Activated T-helper 1 cell treated with anti-CD3 and anti-CD28 coated beads, Interleukin-12 subunit alpha, Interleukin-12 subunit beta, Interleukin-2, Interleukin-4 antibody, amounts not matched to agents 30 ng/mL and 10 ng/mL and 1 ng/mL, durations not matched to agents 14 hours and 24 hours and 36 hours (primary cell): ENCODE measurements around the gene SAPCD2. TPM values are rescaled to one million over a fixed set of nuclear protein-coding genes. Genes with fewer than 3 reads are reported as not detected.
A peak's percentile ranks its signal among the peaks of the same experiment; 100 is the strongest.

ENCODE experiments used
- DNase-seq: peaks from one replicate; pipeline ENCODE4 v3.0.0; 2021; ENCODE audit warnings: low spot score
- H3K27ac Mint-ChIP-seq: one replicate; pipeline ENCODE4 v1.8.0; 2021; ENCODE audit warnings: mild to moderate bottlenecking, mixed read lengths
- H3K27me3 Mint-ChIP-seq: one replicate; pipeline ENCODE4 v1.8.0; 2022; ENCODE audit warnings: mild to moderate bottlenecking, moderate library complexity, mixed read lengths; ENCODE audit not compliant: insufficient read depth
- H3K36me3 Mint-ChIP-seq: one replicate; pipeline ENCODE4 v1.8.0; 2021; ENCODE audit warnings: low read depth, mixed read lengths
- H3K4me1 Mint-ChIP-seq: one replicate; pipeline ENCODE4 v1.8.0; 2021; ENCODE audit warnings: low read depth, mixed read lengths
- H3K4me3 Mint-ChIP-seq: one replicate; pipeline ENCODE4 v1.8.0; 2021; ENCODE audit warnings: mild to moderate bottlenecking, moderate library complexity, mixed read lengths
- H3K9me3 Mint-ChIP-seq: one replicate; pipeline ENCODE4 v1.8.0; 2021; ENCODE audit warnings: mixed read lengths
- intact Hi-C: fragments of 100-400 bp; cut with micrococcal nuclease; formaldehyde crosslinking; loops from one replicate; pipeline ENCODE4 v1.15.1; 2024
- total RNA-seq: library from RNA; stranded (reverse); gene quantifications from 2 replicates; pipeline ENCODE4 v1.2.3, GENCODE V29; 2022

Gene SAPCD2
- total RNA-seq, 1 donor from 2014 or later, result 25.1 TPM

DNA sequence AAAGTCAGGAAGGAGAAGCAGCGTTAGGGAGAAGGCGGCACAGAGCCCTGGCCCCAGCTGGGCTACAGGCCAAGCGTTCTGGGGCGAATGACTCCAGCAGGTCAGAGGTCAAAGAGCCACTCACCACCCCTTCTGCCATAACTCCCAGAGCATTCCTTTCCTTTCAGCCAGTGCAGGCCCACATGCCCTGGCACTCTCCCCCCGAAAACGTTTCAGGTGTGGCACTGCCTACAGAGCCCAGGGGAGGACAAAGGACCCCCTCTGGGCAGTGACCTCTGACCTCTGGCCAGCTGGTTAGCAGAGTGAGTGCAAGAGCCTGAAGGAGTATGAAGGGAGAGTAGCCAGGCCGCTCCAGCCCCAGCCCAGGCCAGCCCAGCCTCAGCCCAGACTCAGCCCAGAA, 47.2 kb downstream of the SAPCD2 start:
- Mint-ChIP-seq H3K9me3 (no peaks in the 10 kb centered on the region), H3K4me1 (no peaks in the 10 kb centered on the region), H3K27ac (no peak overlapping the region), H3K27me3 (no peaks in the 10 kb centered on the region), H3K4me3 (no peak overlapping the region), H3K36me3 (no peaks in the 10 kb centered on the region)
- intact Hi-C loops, result loop anchor here (5.0 to 10.0 kb wide), 3 partner anchors 132 to 538 kb away; partner anchors contain the start of gene SEC16A
- DNase-seq, result no peak

DNA sequence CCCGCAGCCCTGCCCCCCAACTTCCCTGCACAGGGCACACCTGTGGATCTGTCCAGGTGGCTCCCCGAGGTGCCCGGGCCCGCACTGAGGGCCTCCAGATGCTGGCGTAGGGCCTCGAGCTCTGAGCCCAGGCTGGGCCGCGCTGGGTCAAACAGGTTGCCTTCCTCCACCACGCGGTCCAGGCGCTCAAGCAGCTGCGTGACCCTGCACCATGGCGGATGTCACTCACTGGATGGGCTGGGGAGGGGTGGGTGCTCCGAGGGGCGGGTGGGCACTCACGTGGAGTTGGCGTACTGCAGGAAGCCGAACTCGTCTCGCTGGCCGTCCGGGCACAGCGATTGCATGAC, 47.7 kb downstream of the SAPCD2 start:
- no peak overlapping the region for H3K27ac Mint-ChIP-seq
- no peaks in the 10 kb centered on the region for H3K9me3 Mint-ChIP-seq
- H3K36me3 Mint-ChIP-seq, result no peaks in the 10 kb centered on the region
- no peaks in the 10 kb centered on the region for H3K27me3 Mint-ChIP-seq
- no peak for DNase-seq
- intact Hi-C loops, result loop anchor here (1.0 to 10.0 kb wide), 7 partner anchors 30 to 538 kb away; partner anchors contain the start of genes EDF1, PAXX, SEC16A and TMEM141
- H3K4me1 Mint-ChIP-seq, result no peaks in the 10 kb centered on the region
- H3K4me3 Mint-ChIP-seq, result no peak overlapping the region

DNA sequence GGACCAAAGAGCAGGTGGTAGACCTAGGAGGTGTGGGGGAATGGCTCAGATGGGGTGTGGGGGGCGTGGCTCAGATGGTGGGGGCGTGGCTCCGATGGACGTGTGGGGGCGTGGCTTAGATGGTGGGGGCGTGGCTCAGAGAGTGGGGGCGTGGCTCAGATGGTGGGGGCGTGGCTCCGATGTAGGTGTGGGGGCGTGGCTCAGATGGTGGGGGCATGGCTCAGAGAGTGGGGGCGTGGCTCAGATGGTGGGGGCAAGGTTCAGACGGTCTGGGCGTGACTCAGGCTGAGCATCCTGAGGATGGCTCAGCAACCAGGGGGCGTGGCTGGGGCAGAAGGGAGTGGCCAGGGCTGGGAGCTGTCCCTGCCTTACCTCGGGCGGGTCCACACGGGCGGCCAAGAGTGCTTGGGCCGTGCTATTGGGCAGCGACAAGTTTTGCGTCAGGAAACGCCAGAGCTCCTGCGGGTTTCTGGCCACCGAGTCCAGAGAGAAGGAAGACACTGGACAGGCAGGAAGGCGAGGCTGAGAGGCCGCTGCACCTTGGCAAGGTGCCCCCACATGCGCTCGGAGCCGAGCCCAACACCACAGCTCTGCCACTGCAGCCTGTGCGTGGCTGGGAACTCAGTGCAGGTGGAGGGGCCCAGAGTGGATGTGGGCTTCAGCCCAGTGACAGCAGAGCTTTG, 48.2 kb downstream of the SAPCD2 start:
- Mint-ChIP-seq H3K4me1 (no peaks in the 10 kb centered on the region), H3K9me3 (no peaks in the 10 kb centered on the region), H3K27ac (peak overlapping the region; percentile 29), H3K4me3 (no peak overlapping the region), H3K27me3 (no peaks in the 10 kb centered on the region), H3K36me3 (no peaks in the 10 kb centered on the region)
- DNase-seq, result peak; percentile 64
- intact Hi-C loops, result loop anchor here (1.0 to 10.0 kb wide), 7 partner anchors 30 to 537 kb away; partner anchors contain the start of genes EDF1, PAXX, SEC16A and TMEM141

DNA sequence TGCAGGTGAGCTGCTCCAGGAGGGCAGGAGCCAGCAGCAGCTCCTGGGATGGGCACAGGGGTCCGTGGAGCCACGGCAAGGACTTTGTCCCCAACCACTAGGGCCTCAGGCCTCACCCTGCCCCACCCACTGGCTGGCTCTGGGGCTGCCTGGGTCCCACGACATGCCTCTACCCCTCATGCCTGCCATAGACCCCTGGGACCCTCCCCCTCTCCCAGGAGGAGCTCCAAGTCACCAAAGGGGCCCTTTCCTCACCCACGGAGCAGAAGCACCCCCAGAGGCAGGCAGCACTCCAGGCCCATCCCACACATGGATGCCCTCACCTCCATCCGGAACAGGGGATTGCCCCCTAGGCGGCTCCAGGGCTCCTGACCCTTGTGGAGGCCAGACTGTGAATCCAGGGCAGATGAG, 48.8 kb downstream of the SAPCD2 start:
- H3K4me1 Mint-ChIP-seq, result no peaks in the 10 kb centered on the region
- intact Hi-C loops, result loop anchor here (5.0 to 10.0 kb wide), 3 partner anchors 133 to 537 kb away; partner anchors contain the start of gene SEC16A
- DNase-seq, result no peak
- no peaks in the 10 kb centered on the region for H3K9me3 Mint-ChIP-seq
- H3K27ac Mint-ChIP-seq, result peak overlapping the region; percentile 29
- H3K4me3 Mint-ChIP-seq, result no peak overlapping the region
- no peaks in the 10 kb centered on the region for H3K36me3 Mint-ChIP-seq
- H3K27me3 Mint-ChIP-seq, result no peaks in the 10 kb centered on the region

DNA sequence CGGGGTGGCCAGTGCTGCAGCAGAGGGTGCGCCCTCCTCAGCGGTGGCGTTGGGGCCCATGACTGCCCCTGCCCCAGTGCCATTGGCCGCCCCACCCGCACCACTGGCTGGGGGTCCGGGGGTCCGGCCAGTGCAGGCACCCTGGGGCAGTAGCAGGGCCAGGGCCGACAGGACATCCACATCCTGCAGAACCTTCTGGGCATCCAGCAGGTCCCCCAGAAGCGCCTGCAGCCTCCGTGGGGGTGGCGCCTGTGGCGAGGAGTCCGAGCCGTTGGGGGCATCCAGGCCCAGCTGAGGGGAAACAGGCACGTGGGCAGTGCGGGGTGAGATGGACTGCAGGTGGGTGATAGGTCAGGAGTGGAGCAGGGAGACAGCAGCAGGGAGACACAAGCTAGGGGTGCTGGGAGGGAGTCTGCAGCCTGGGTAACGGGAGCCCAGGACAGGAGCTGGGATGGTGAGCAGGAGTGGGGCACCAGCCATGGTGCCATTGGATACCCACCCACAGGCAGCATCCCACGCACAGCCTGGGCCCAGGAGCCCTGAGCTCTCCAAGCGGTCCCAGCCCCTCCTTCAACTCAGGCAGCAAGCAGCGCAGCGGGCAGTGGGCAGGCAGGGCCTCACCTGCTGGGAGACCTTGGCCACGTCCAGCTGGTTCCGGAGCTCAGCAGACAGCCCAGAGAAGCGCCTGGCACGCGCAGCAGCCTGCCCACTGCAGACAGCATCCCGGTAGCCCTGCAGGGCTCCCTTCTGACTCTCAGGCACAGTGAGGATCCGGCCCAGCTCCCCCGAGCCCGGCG, 49.4 kb downstream of the SAPCD2 start:
- no peaks in the 10 kb centered on the region for H3K9me3 Mint-ChIP-seq
- H3K4me1 Mint-ChIP-seq, result no peaks in the 10 kb centered on the region
- no peaks in the 10 kb centered on the region for H3K27me3 Mint-ChIP-seq
- no peaks in the 10 kb centered on the region for H3K36me3 Mint-ChIP-seq
- no peak overlapping the region for H3K27ac Mint-ChIP-seq
- no peak for DNase-seq
- no peak overlapping the region for H3K4me3 Mint-ChIP-seq
- intact Hi-C loops, result loop anchor here (5.0 to 10.0 kb wide), 3 partner anchors 134 to 536 kb away; partner anchors contain the start of gene SEC16A

DNA sequence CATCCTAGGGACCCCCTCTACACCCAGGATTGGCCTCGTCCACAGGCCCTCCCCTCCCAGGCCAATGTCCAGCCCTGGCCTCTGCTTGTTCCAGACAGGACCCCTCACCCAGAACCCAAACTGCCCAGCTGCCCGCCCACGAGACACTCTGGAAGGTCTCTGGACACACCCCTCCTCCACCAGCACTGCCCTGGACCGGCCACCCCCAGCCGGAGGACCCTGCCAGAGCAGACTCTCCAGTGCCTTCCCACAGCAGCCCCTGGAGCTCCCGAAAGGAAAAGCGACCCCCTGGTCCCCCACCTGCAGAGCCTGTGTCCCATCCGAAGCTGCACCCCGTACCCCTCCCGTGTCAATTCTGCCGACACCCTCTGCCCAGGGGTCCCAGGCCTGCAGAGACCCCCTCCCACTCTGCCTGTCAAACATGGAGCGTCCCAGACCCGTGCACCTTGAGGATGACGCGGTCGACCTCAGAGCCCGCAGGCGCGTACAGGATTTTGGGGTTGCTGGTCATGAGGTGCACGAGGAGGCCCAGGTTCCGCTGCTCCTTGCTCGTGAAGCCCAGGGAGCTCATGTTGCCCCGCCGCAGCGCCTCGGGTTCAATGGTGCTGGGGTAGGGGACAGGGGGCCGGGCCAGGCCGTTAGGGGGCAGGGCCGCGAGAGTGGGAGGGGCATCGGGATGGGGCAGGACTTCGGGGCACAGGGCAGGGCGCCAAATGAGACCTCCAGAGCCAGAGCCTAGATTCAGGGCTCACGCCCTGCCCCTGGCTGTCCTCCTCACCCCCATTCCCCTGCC, 50.3 kb downstream of the SAPCD2 start:
- Mint-ChIP-seq H3K27ac (no peak overlapping the region), H3K36me3 (no peaks in the 10 kb centered on the region), H3K27me3 (no peaks in the 10 kb centered on the region), H3K9me3 (no peaks in the 10 kb centered on the region), H3K4me3 (no peak overlapping the region), H3K4me1 (no peaks in the 10 kb centered on the region)
- no peak for DNase-seq
- intact Hi-C loops, result loop anchor here (5.0 to 10.0 kb wide), 3 partner anchors 135 to 535 kb away; partner anchors contain the start of gene SEC16A

DNA sequence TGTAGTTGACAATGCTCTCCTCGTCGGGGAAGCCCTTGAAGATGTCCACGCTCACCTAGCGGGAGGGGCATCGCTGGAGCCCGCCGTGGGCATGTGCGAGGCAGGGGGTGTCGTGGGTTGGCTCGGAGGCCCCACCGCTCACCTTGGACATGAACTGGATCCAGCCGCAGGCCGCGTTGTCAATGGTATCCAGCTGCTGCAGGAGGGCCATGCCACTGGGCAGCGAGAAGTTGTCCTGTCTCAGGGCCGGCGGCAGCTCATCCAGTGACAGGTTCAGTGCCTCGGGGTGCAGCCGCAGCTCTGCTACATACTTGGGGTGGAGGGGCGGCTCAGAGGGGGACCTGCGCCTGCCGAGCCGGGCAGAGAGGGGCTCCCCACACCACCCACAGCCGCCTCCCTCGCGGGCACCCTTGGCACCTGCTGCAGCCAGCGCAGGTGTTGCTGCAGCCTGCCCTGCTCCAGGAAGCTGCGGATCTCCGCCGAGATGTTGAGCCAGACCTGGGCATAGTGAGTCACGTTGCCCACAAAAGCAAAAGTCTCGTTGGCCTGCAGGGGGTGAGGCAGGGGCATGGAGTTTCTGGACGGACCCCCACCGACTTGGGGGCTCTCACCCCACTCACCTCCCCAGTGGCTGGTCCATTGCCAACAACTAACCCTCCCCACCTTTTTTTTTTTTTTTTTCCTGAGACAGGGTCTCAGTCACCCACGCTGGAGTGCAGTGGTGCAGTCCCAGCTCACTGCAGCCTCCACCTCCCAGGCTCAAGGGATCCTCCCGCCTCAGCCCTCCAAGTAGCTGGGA, 51.4 kb downstream of the SAPCD2 start:
- intact Hi-C loops, result no loop called here
- no peak overlapping the region for H3K4me3 Mint-ChIP-seq
- no peak for DNase-seq
- no peaks in the 10 kb centered on the region for H3K36me3 Mint-ChIP-seq
- H3K4me1 Mint-ChIP-seq, result no peaks in the 10 kb centered on the region
- H3K27ac Mint-ChIP-seq, result peak overlapping the region; percentile 53
- no peaks in the 10 kb centered on the region for H3K9me3 Mint-ChIP-seq
- no peaks in the 10 kb centered on the region for H3K27me3 Mint-ChIP-seq

DNA sequence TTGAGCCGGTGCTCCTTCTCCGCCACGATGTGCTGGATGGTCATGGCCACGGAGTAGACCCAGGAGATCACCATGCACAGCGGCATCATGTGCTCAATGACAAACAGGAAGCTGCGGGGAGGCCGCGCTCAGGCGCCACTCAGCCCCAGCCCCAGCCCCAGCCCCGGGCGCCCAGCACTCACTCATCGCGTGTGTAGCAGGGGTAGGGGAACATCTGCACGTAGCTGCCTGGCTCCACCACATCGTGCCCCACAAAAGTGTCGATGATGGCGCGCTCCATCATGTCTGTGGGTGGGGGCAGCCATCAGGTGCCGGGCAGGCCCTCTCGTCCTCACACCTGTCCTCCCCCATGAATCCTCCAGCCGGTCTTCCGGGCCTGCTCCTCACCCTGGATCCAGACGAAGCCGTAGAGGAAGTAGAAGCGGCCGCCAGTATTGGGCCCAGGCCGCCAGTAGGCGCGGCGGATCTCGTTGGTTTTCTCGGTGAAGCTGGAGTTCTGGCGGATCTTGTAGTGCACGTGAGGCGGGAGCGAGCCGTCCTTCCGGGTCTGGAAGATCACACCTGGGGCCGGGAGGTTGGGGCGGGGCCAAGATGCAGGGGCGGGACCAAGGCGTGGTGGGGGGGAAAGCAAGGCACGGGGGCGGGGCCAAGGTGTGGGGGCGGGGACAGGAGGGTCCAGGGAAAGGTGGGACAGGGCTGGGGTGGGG, 52.4 kb downstream of the SAPCD2 start:
- H3K27me3 Mint-ChIP-seq, result no peaks in the 10 kb centered on the region
- H3K4me1 Mint-ChIP-seq, result no peaks in the 10 kb centered on the region
- no peak for DNase-seq
- intact Hi-C loops, result no loop called here
- H3K4me3 Mint-ChIP-seq, result no peak overlapping the region
- no peak overlapping the region for H3K27ac Mint-ChIP-seq
- H3K36me3 Mint-ChIP-seq, result no peaks in the 10 kb centered on the region
- no peaks in the 10 kb centered on the region for H3K9me3 Mint-ChIP-seq

DNA sequence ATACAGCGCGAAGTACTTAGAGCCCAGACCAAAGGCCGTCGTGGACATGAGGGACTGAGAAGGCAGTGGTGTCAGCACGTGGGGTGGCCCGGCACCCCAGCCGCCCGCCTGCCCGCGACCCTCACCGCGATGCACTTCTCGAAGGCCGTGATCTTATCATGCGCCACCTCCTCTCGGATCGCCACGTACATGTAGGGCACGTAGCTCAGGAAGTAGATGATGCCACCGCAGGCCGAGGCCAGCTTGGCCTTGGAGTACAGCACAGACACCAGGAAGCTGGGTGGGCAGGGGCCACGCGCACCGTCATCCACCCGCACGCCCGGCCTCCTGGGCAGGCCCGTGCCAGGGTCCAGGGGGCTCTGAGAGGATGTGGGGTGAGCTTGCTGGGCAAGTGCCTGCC, 53.3 kb downstream of the SAPCD2 start:
- intact Hi-C loops, result no loop called here
- Mint-ChIP-seq H3K9me3 (no peaks in the 10 kb centered on the region), H3K4me1 (no peaks in the 10 kb centered on the region), H3K4me3 (no peak overlapping the region), H3K27me3 (no peaks in the 10 kb centered on the region), H3K36me3 (no peaks in the 10 kb centered on the region), H3K27ac (no peak overlapping the region)
- no peak for DNase-seq

DNA sequence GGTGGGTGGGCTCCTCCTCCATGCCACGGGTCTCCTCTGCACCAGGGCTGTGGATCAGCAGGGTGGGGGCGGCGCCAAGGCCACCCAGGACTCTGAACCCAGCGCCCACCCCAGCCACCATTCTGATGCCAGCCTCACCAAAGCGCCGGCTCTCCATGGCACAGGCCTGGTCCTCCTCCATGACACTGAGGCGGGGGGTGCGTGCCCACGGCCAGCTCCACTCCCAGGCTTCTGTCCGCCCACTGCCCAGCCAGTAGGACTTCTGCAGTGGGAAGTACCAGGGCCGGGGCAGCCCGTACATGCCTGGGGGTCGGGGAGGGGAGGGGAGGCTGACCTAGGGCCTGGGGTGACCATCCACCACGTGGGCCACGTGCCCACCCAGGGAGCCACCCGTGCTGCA, 53.9 kb downstream of the SAPCD2 start:
- H3K27me3 Mint-ChIP-seq, result no peaks in the 10 kb centered on the region
- no peaks in the 10 kb centered on the region for H3K9me3 Mint-ChIP-seq
- no peaks in the 10 kb centered on the region for H3K4me1 Mint-ChIP-seq
- DNase-seq, result no peak
- H3K27ac Mint-ChIP-seq, result no peak overlapping the region
- intact Hi-C loops, result no loop called here
- no peaks in the 10 kb centered on the region for H3K36me3 Mint-ChIP-seq
- no peak overlapping the region for H3K4me3 Mint-ChIP-seq

DNA sequence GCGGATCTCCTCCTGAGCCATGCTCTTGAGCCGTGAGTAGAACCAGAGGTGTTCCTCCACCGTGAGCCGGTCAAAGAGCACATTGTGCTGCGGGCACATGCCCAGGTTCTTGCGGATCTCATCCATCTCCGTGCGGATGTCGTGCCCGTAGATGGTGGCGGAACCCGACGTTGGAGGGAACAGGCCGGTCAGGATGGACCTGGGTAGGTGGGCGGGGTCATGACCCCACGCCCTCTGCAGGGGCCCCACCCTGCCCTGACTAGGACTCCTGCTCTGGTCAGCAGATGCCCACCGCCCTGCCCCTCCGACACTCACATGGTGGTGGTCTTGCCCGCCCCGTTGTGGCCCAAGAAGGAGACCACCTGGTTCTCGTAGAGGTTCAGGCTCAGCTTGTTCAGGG, 54.4 kb downstream of the SAPCD2 start:
- DNase-seq, result no peak
- Mint-ChIP-seq H3K27me3 (no peaks in the 10 kb centered on the region), H3K27ac (no peak overlapping the region), H3K4me1 (no peaks in the 10 kb centered on the region), H3K9me3 (no peaks in the 10 kb centered on the region), H3K4me3 (no peak overlapping the region), H3K36me3 (no peaks in the 10 kb centered on the region)
- intact Hi-C loops, result no loop called here

DNA sequence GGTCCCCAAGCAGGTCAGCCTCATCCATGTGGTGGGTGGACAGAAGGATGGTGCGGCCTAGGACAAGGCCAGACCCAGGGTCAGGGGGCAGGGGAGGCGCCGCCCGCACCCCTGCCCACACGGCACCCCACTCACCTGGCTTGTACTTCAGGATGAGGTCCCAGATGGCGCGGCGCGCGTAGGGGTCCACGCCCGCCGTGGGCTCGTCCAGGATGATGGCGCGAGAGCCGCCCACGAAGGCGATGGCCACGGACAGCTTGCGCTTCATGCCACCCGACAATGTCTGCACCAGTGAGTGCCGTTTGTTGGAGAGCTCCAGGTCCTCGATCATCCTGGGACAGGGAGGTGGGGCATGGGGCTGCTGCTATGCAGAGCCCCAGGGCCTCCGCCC, 54.8 kb downstream of the SAPCD2 start:
- H3K4me3 Mint-ChIP-seq, result no peak overlapping the region
- H3K27ac Mint-ChIP-seq, result no peak overlapping the region
- H3K36me3 Mint-ChIP-seq, result no peaks in the 10 kb centered on the region
- intact Hi-C loops, result no loop called here
- no peaks in the 10 kb centered on the region for H3K4me1 Mint-ChIP-seq
- H3K27me3 Mint-ChIP-seq, result no peaks in the 10 kb centered on the region
- H3K9me3 Mint-ChIP-seq, result no peaks in the 10 kb centered on the region
- DNase-seq, result no peak
